Bronchial epithelial cell (primary cell): ENCODE data around the gene PPP2R3B. TPM values are rescaled to one million over a fixed set of nuclear protein-coding genes. Genes with fewer than 3 reads are reported as not detected.
A peak's percentile ranks its signal among the peaks of the same experiment; 100 is the strongest.

Experiments
- DNase-seq: peaks from one replicate; pipeline ENCODE4 v3.0.0-alpha.2; 2010; ENCODE audit warnings: low read depth
- FAIRE-seq: peaks from 2 replicates; lab custom pipeline; 2011; peaks lifted over from hg19 to GRCh38; lab: Jason Lieb, UNC
- H3K27me3 ChIP-seq: 2 replicates; pipeline ENCODE4 v1.5.1; 2011; ENCODE audit warnings: low read length; ENCODE audit not compliant: control insufficient read depth, insufficient read depth
- H3K36me3 ChIP-seq: 2 replicates; pipeline ENCODE4 v1.5.1; 2011; ENCODE audit warnings: low read length; ENCODE audit not compliant: control insufficient read depth, insufficient read depth
- H3K4me3 ChIP-seq: 2 replicates; pipeline ENCODE4 v1.5.1; 2011; ENCODE audit warnings: mild to moderate bottlenecking, low read depth, low read length, control low read depth
- total RNA-seq: library from RNA; depleted of rRNA; stranded (reverse); fragments of >200 nt; gene quantifications from 2 replicates; pipeline ENCODE4 v1.2.1, GENCODE V29; 2014
- TF ChIP-seq, protein P1 (sequence below): IDR thresholded peaks from 2 replicates; pipeline ENCODE4 v1.5.1; 2011; ENCODE audit warnings: mild to moderate bottlenecking, moderate library complexity, low read length, control low read depth, inconsistent platforms; ENCODE audit not compliant: insufficient read depth, severe bottlenecking

Gene PPP2R3B
- total RNA-seq, 1 donor from 2014 or later: 11.8 TPM

DNA sequence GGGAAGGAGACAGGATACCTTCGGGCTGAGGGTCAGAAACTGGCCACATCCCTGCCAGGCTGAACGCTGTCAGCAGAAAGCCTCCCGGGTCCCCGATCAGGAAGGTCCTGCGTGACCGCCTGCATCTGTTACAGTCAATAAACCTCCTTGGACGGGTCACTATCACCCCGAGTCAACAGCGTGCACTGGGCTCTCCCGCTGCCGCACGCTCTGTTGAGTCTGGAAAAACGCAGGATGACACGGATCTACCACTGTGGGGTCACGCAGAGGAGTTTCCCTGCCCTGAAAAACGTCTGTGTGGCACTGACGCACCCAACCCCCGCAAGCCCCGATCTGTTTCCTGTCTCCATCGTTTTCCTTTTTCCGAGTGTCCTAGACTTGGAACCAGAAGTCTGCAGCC is 12.1 kb downstream of the PPP2R3B start:
- Histone ChIP-seq H3K4me3 (no peak overlapping the region), H3K36me3 (no peaks in the 10 kb centered on the region), H3K27me3 (peaks cover 3% of the 10 kb centered on the region)
- no peak for FAIRE-seq
- TF ChIP-seq, protein P1, sequence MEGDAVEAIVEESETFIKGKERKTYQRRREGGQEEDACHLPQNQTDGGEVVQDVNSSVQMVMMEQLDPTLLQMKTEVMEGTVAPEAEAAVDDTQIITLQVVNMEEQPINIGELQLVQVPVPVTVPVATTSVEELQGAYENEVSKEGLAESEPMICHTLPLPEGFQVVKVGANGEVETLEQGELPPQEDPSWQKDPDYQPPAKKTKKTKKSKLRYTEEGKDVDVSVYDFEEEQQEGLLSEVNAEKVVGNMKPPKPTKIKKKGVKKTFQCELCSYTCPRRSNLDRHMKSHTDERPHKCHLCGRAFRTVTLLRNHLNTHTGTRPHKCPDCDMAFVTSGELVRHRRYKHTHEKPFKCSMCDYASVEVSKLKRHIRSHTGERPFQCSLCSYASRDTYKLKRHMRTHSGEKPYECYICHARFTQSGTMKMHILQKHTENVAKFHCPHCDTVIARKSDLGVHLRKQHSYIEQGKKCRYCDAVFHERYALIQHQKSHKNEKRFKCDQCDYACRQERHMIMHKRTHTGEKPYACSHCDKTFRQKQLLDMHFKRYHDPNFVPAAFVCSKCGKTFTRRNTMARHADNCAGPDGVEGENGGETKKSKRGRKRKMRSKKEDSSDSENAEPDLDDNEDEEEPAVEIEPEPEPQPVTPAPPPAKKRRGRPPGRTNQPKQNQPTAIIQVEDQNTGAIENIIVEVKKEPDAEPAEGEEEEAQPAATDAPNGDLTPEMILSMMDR: no peak
- DNase-seq: no peak

DNA sequence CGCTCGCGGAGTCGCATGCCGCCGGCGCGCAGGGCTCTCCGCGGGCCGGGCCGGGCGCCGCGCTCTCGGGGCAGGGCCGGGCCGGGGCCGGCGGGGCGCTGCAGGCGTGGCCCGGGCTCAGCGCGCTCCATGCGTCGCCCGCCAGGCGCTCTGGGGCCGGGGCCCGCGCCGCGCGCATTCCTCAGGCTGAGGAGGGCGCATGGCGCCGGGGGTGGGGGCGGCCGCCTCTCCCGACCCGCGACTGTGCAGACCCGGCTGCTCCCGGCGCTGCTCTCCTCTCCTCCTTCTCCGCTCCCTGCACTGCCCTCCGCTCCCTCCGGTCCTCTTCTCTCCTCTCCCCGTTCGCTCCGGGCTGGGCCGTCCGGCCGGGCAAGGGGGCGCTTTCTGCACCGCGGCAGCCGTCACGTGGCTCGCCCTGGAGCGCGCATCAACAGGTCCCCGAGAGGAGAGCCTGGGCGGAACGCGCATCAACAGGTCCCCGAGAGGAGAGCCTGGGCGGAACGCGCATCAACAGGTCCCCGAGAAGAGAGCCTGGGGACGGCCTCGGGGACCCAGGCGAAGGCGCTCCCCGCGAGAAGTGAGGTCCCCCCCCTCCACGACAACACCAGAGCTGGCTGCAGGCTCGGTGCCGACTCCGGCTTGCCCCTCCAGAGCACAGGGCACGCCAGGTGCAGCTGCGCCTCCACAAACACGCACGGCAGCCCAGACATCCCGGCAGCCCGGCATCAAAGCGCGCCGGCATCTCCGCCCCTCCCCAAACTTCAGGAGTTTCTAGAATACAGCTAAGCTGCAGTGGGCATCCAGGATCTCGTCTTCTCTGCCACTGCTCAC is 12.9 kb downstream of the PPP2R3B start:
- DNase-seq: peak; percentile 33
- peak overlapping the region; percentile 40 for H3K4me3 ChIP-seq
- peaks cover 3% of the 10 kb centered on the region for H3K27me3 ChIP-seq
- TF ChIP-seq, protein P1: no peak
- no peaks in the 10 kb centered on the region for H3K36me3 ChIP-seq
- FAIRE-seq: no peak

DNA sequence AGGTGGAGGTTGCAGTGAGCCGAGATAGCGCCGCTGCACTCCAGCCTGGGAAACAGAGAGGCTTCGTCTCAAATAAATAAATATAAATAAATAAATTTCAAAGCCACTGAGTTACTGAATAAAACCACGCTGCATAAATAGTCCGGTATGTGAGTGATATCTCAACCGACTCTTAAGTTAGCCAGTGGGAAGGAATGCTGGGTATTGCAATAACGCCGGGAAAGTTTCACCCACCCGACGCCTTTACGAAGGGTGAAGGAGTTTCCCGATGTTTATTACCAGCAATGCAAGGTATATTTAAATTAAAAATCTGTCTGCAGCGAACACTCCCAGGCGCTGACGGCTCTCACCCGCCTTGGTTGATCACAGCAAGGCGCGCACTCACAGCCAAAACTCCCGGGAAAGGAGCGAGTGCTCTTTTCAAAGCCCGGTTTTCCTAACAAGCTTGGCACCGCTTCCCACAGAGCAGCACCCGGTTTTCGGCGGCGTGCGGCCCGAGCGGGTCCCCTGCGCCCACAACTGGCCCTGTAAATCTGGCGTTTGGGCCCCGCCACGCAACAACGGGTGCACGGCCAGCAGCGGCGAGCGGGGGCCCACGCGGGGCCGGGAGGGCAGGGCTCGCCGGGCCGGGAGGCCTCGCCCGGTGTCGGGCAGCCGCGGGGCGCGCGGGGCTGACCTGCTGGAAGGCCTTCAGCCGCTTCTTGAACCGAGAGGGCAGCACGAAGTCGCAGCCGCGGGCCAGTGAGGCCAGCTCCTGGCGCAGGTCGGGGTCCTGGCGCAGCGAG is 13.7 kb downstream of the PPP2R3B start:
- peaks cover 3% of the 10 kb centered on the region for H3K27me3 ChIP-seq
- H3K36me3 ChIP-seq: no peaks in the 10 kb centered on the region
- DNase-seq: no peak
- no peak for FAIRE-seq
- TF ChIP-seq, protein P1: no peak
- H3K4me3 ChIP-seq: peak overlapping the region; percentile 40

DNA sequence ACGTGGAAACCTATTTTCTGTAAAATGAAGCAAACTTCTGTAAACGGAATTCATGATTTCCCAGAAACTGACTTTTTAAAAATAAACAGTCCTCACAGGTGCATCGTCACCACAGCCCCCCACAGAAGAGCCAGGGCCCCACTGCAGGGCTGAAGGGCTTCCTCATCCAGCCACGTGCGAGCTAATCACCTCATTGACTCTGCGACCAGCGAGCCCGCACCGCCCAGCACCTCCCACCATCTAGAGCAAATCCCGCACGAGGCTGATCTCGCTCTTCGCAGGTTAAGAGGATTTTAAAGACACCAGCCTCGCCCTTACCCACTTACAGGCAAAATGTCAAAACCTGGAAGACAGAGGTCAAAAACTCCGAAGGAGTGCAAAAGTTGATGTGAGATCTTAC is 14.8 kb downstream of the PPP2R3B start:
- peaks cover 3% of the 10 kb centered on the region for H3K27me3 ChIP-seq
- H3K36me3 ChIP-seq: no peaks in the 10 kb centered on the region
- FAIRE-seq: no peak
- TF ChIP-seq, protein P1: no peak
- H3K4me3 ChIP-seq: no peak overlapping the region
- DNase-seq: no peak

DNA sequence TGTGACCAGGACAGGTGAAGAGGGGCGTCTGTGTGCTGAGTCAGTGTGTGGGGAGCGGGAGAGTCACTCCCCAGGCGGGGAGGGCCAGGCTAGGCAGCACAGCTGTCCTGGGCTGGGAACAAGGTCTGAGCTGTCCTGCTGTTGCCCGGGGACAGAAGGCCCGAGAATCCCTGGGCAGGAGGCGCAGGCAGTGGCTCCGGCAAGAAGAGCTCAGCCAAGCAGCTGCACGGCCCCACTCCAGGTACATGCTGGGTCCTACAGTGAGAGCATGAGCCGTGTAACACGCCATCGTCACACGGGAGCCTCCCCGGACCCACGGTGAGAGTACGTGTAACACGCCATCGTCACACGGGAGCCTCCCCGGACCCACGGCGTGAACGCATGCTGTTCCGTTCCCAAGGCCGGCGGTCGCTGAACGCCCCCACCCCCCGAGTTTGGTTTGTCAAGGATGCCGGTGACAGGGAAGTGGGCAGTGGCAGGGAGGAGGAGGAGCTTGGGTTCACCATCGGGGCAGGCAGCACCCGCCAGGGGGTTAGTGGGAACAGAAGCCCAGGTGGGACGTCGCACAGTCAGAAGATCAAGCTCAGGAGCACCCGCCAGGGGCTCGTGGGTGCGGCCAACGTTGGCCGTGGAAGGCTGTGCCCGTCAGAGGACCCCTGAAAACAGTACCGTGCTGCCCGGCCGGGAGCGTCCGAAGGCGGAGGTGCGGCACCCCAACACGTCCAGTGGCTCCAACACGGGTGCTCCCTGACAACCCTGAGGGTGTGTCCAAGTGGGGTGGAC is 15.6 kb downstream of the PPP2R3B start:
- peaks cover 3% of the 10 kb centered on the region for H3K27me3 ChIP-seq
- no peaks in the 10 kb centered on the region for H3K36me3 ChIP-seq
- FAIRE-seq: no peak
- H3K4me3 ChIP-seq: no peak overlapping the region
- no peak for DNase-seq
- TF ChIP-seq, protein P1: no peak
